Keratinocyte (primary cell): ENCODE measurements around the gene INHBC.

Experiments
- EZH2 ChIP-seq: IDR thresholded peaks from one replicate; pipeline ENCODE4 v1.6.1; 2012; ENCODE audit warnings: inconsistent platforms, mild to moderate bottlenecking, low read length, moderate library complexity
- TF ChIP-seq, protein P1 (sequence below), 3 experiments: IDR thresholded peaks in 1 of 3; conservative IDR thresholded peaks in 1 of 3; optimal IDR thresholded peaks in 1 of 3; 2 replicates in 2 of 3; 3 replicates in 1 of 3; pipeline versions ENCODE3 to v1.5.1; 2011; ENCODE audit warnings: low read length in 3 of 3, mild to moderate bottlenecking in 3 of 3, moderate library complexity in 2 of 3, control low read depth in 1 of 3, inconsistent platforms in 1 of 3; ENCODE audit not compliant: insufficient read depth in 2 of 3; ENCODE audit errors: extremely low read depth in 1 of 3

DNA sequence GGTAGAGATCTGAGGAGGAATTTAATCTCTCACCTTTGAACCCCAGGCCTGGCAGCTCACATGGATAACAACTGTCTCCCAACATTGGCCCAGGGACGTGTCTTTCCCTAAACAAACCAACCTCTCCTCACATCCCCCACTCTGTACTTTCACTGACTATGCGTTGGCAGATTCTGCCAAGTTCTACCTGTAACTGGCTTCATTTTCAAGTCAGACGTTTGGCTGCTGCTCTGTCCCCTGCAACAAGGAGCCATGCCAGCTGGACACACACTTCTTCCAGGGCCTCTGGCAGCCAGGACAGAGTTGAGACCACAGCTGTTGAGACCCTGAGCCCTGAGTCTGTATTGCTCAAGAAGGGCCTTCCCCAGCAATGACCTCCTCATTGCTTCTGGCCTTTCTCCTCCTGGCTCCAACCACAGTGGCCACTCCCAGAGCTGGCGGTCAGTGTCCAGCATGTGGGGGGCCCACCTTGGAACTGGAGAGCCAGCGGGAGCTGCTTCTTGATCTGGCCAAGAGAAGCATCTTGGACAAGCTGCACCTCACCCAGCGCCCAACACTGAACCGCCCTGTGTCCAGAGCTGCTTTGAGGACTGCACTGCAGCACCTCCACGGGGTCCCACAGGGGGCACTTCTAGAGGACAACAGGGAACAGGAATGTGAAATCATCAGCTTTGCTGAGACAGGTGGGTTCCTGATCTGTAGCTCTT lies at the start of gene INHBC:
- TF ChIP-seq, protein P1, sequence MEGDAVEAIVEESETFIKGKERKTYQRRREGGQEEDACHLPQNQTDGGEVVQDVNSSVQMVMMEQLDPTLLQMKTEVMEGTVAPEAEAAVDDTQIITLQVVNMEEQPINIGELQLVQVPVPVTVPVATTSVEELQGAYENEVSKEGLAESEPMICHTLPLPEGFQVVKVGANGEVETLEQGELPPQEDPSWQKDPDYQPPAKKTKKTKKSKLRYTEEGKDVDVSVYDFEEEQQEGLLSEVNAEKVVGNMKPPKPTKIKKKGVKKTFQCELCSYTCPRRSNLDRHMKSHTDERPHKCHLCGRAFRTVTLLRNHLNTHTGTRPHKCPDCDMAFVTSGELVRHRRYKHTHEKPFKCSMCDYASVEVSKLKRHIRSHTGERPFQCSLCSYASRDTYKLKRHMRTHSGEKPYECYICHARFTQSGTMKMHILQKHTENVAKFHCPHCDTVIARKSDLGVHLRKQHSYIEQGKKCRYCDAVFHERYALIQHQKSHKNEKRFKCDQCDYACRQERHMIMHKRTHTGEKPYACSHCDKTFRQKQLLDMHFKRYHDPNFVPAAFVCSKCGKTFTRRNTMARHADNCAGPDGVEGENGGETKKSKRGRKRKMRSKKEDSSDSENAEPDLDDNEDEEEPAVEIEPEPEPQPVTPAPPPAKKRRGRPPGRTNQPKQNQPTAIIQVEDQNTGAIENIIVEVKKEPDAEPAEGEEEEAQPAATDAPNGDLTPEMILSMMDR (optimal IDR thresholded peaks at IDR 0.05 in 1 of 3, IDR thresholded peaks at IDR 0.05 in 1 of 3, conservative IDR thresholded peaks at IDR 0.05 in 1 of 3; ENCODE audit: extremely low read depth in 1 of 3, insufficient read depth in 2 of 3, low read length in 3 of 3), result no peak
- no peak for TF ChIP-seq EZH2
